Uterus (tissue), 2 donors: ENCODE results near the gene PCLO.

Source experiments
- POLR2A ChIP-seq, 2 donors: fragments of 450-650 bp; IDR thresholded peaks; one replicate each; pipeline ENCODE4 v1.6.1; 2016; ENCODE audit warnings: antibody characterized with exemption in 2 of 2, mild to moderate bottlenecking in 1 of 2, moderate library complexity in 1 of 2
- TF ChIP-seq, protein P1 (sequence below), 4 experiments: fragments of 200-600 bp in 2 of 4; fragments of 450-650 bp in 2 of 4; sonication (generic) in 2 of 4; IDR thresholded peaks; one replicate each; pipeline ENCODE4 v1.5.1; 2016 to 2019; ENCODE audit warnings: antibody characterized with exemption in 4 of 4, mild to moderate bottlenecking in 2 of 4, moderate library complexity in 1 of 4

- TF ChIP-seq, protein P1, sequence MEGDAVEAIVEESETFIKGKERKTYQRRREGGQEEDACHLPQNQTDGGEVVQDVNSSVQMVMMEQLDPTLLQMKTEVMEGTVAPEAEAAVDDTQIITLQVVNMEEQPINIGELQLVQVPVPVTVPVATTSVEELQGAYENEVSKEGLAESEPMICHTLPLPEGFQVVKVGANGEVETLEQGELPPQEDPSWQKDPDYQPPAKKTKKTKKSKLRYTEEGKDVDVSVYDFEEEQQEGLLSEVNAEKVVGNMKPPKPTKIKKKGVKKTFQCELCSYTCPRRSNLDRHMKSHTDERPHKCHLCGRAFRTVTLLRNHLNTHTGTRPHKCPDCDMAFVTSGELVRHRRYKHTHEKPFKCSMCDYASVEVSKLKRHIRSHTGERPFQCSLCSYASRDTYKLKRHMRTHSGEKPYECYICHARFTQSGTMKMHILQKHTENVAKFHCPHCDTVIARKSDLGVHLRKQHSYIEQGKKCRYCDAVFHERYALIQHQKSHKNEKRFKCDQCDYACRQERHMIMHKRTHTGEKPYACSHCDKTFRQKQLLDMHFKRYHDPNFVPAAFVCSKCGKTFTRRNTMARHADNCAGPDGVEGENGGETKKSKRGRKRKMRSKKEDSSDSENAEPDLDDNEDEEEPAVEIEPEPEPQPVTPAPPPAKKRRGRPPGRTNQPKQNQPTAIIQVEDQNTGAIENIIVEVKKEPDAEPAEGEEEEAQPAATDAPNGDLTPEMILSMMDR (IDR thresholded peaks at IDR 0.05), result no peak
- no peak for TF ChIP-seq POLR2A (IDR thresholded peaks at IDR 0.05)
Measured at GRCh38 chr7:82742163-82742562, 420.5 kb downstream of the PCLO start.
